ENCODE results near the gene MDGA2. TPM values are rescaled to one million over a fixed set of nuclear protein-coding genes. Genes with fewer than 3 reads are reported as not detected.

The MDGA2 gene
- total RNA-seq, 1 experiment from 2014 or later: not detected

- POLR2A ChIA-PET: no interaction called here
- CTCF ChIA-PET: no interaction called here
- DNase-seq (ENCODE audit: low read depth, low spot score) (no peak), ATAC-seq (no peak)
- H3K9me3 ChIP-seq (ENCODE audit: control insufficient read depth in 1 of 2, insufficient read depth in 1 of 2, low read depth in 1 of 2, low read length in 2 of 2): 0 out of 4 replicates have a peak, but pooled peaks cover 0 to 9% of the 10 kb centered on the region in 2 experiments
- no peaks in the 10 kb centered on the region for H3K27me3 ChIP-seq (ENCODE audit: insufficient read depth, low read length)
- H3K9ac ChIP-seq (ENCODE audit: low read length): no peak overlapping the region
- H2AFZ ChIP-seq (ENCODE audit: low read depth, low read length, poor library complexity, severe bottlenecking): no peak overlapping the region
- intact Hi-C loops (cut with micrococcal nuclease): no loop called here
- H3K79me2 ChIP-seq (ENCODE audit: insufficient read depth, low read length): no peaks in the 10 kb centered on the region
- no TSS peak for BruUV-seq (replicated peaks)
- no peak overlapping the region for H3K27ac ChIP-seq (ENCODE audit: low read depth, low read length)
- RAD21 ChIA-PET (ENCODE audit: low non-redundant PET in 1 of 2, low total read pairs in 2 of 2, uncharacterized antibody in 2 of 2, unreplicated experiment in 2 of 2): no interaction called here
- H3K36me3 ChIP-seq (ENCODE audit: control insufficient read depth in 1 of 2, insufficient read depth in 2 of 2, low read length in 2 of 2): no peaks in the 10 kb centered on the region
- no peaks in the 10 kb centered on the region for H4K20me1 ChIP-seq (ENCODE audit: insufficient read depth)
- H3K4me2 ChIP-seq (ENCODE audit: low read length): no peak overlapping the region
- no peak for TF ChIP-seq ZNF274 (IDR thresholded peaks at IDR 0.05; ENCODE audit: low read depth, low read length)
- TF ChIP-seq TCF7L2 (IDR thresholded peaks at IDR 0.05; ENCODE audit: borderline replicate concordance, extremely low read depth, insufficient read depth, insufficient read length): no peak
- no peak for TF ChIP-seq CBX3 (IDR thresholded peaks at IDR 0.05; ENCODE audit: low read depth)
- no peak for TF ChIP-seq CEBPB (IDR thresholded peaks at IDR 0.05; ENCODE audit: low read depth)
- no peaks in the 10 kb centered on the region for H3K4me1 ChIP-seq (ENCODE audit: control insufficient read depth in 1 of 2, insufficient read depth in 2 of 2, low read length in 2 of 2)
- H3K4me3 ChIP-seq (replicated peaks in 1 of 2; ENCODE audit: low read depth in 1 of 2, low read length in 2 of 2): no peak overlapping the region
- no peaks in the 10 kb centered on the region for H3K9me2 ChIP-seq (ENCODE audit: insufficient read depth)
These were observed 175.0 kb downstream of the MDGA2 start for GRCh38 chr14:47500369-47500768.

DNA sequence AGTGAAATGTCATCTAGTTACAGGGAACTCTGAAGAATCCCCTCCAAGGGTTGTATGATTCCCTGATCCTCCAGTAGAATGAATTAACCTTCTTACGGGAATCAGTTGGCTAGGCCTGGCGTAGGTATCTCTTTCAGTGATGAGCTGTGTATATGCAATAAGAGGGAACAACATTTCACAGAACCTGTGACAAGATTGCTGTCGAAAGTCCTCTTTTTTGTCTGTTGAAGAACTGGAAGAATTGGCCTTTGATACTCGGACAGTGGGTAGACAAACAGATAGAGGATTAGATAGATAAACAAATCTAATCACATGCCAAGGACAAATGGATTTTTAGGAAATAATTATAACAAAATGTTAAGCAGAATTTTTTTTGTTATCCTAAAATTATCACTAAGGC, 184.6 kb downstream of the MDGA2 start:
- no peak for TF ChIP-seq CBX3 (IDR thresholded peaks at IDR 0.05; ENCODE audit: low read depth)
- TF ChIP-seq ELF1 (IDR thresholded peaks at IDR 0.05; ENCODE audit: borderline replicate concordance, low read depth): no peak
- no peak for TF ChIP-seq POLR2AphosphoS5 (IDR thresholded peaks at IDR 0.05; ENCODE audit: low read depth, low read length)
- TF ChIP-seq EZH2 (IDR thresholded peaks at IDR 0.05): no peak
- no peak for TF ChIP-seq ZNF274 (IDR thresholded peaks at IDR 0.05; ENCODE audit: low read depth, low read length)
- no peak for TF ChIP-seq EZH2phosphoT487 (IDR thresholded peaks at IDR 0.05; ENCODE audit: borderline replicate concordance)
- TF ChIP-seq RAD21 (IDR thresholded peaks at IDR 0.05; ENCODE audit: low read depth): no peak
- no peak for TF ChIP-seq ZFX (IDR thresholded peaks at IDR 0.05)
- Histone ChIP-seq H3K27ac (ENCODE audit: low read depth, low read length) (no peak overlapping the region), H4K20me1 (ENCODE audit: insufficient read depth) (no peaks in the 10 kb centered on the region), H3K79me2 (ENCODE audit: insufficient read depth, low read length) (no peaks in the 10 kb centered on the region), H3K27me3 (ENCODE audit: insufficient read depth, low read length) (no peaks in the 10 kb centered on the region), H3K9me3 (ENCODE audit: control insufficient read depth in 1 of 2, insufficient read depth in 1 of 2, low read depth in 1 of 2, low read length in 2 of 2) (peaks cover 0 to 6% of the 10 kb centered on the region in 2 experiments; a peak in 1 of 4 replicates), H3K4me3 (replicated peaks in 1 of 2; ENCODE audit: low read depth in 1 of 2, low read length in 2 of 2) (no peak overlapping the region), H3K4me1 (ENCODE audit: control insufficient read depth in 1 of 2, insufficient read depth in 2 of 2, low read length in 2 of 2) (no peaks in the 10 kb centered on the region), H3K4me2 (ENCODE audit: low read length) (no peak overlapping the region), H3K9me2 (ENCODE audit: insufficient read depth) (no peaks in the 10 kb centered on the region), H3K9ac (ENCODE audit: low read length) (no peak overlapping the region), H3K36me3 (ENCODE audit: control insufficient read depth in 1 of 2, insufficient read depth in 2 of 2, low read length in 2 of 2) (no peaks in the 10 kb centered on the region), H2AFZ (ENCODE audit: low read depth, low read length, poor library complexity, severe bottlenecking) (no peak overlapping the region)
- intact Hi-C loops (cut with micrococcal nuclease): no loop called here
- ATAC-seq (no peak), DNase-seq (ENCODE audit: low read depth, low spot score) (no peak)
- POLR2A ChIA-PET: no interaction called here
- BruUV-seq (replicated peaks): no TSS peak
- RAD21 ChIA-PET (ENCODE audit: low non-redundant PET in 1 of 2, low total read pairs in 2 of 2, uncharacterized antibody in 2 of 2, unreplicated experiment in 2 of 2): no interaction called here
- CTCF ChIA-PET: no interaction called here
